Adrenal gland (tissue), 12 donors: ENCODE results near the gene NDUFA9. TPM values are rescaled to one million over a fixed set of nuclear protein-coding genes. Genes with fewer than 3 reads are reported as not detected.

Experiments used
- DNase-seq, 7 donors: peaks; one replicate each; pipeline ENCODE4 v3.0.0-alpha.2; 2019 to 2020
- H3K27ac ChIP-seq, 5 donors: fragments of 200-600 bp; sonication (generic) in 4 of 5; 1 replicate in 3 of 5; 2 replicates in 2 of 5; pipeline versions ENCODE4 v1.5.1 to v1.8.0; 2016 to 2020; ENCODE audit warnings: mild to moderate bottlenecking in 1 of 5
- H3K27me3 ChIP-seq: fragments of 200-600 bp; 2 replicates; pipeline ENCODE4 v1.8.0; 2021
- H3K36me3 ChIP-seq, 2 donors: fragments of 200-600 bp; replicated peaks in 1 of 2; 1 replicate in 1 of 2; 2 replicates in 1 of 2; pipeline versions ENCODE4 v1.5.1 to v1.8.0; 2018 to 2022
- H3K4me1 ChIP-seq, 2 donors: fragments of 200-600 bp; replicated peaks in 1 of 2; 1 replicate in 1 of 2; 2 replicates in 1 of 2; pipeline versions ENCODE4 v1.5.1 to v1.8.0; 2018 to 2021
- H3K4me3 ChIP-seq, 4 donors: fragments of 200-600 bp; sonication (generic) in 3 of 4; one replicate each; pipeline ENCODE4 v1.5.1; 2016 to 2018
- H3K9me3 ChIP-seq, 3 donors: fragments of 200-600 bp; sonication (generic) in 1 of 3; replicated peaks in 1 of 3; 1 replicate in 2 of 3; 2 replicates in 1 of 3; pipeline versions ENCODE4 v1.5.1 to v1.8.0; 2016 to 2021
- POLR2A ChIP-seq, 2 donors: fragments of 450-650 bp; IDR thresholded peaks; one replicate each; pipeline ENCODE4 v1.6.1; 2017; ENCODE audit warnings: antibody characterized with exemption in 2 of 2, mild to moderate bottlenecking in 2 of 2, moderate library complexity in 1 of 2
- whole genome bisulfite sequencing, 4 donors: extraction: QIAGEN DNeasy Blood & Tissue Kit in 2 of 4; methylation state at CpG; one replicate each; pipeline versions ENCODE4 v1.1.5 to v1.1.7; 2013 to 2017; 5-methylcytosine and 5-hydroxymethylcytosine counted together
- intact Hi-C, 2 donors: fragments of 100-400 bp; cut with DNase I; formaldehyde crosslinking; loops; one replicate each; pipeline versions ENCODE4 v1.14.1 to v1.15.0; 2022 to 2023
- polyA plus RNA-seq, 3 donors: library from polyadenylated mRNA; stranded (reverse); fragments of 200-250 nt in 2 of 3; fragments of 350-450 nt in 1 of 3; fragmentation: Illumina TruSeq in 1 of 3; extraction: RNeasy Lipid Tissue Mini Kit (QIAGEN cat#74804) in 1 of 3; gene quantifications; one replicate each; pipeline ENCODE4 v1.2.3, GENCODE V29; 2013 to 2014
- total RNA-seq, 9 donors: library from RNA; depleted of rRNA in 4 of 9; stranded (reverse); fragments of >200 nt in 4 of 9; fragments of 120-200 nt in 1 of 9; fragmentation: NEBNext Ultra II Directional in 1 of 9; extraction: Animal tissue kit (Norgen Biotek cat#: 25700) in 1 of 9; gene quantifications; one replicate each; pipeline versions ENCODE4 v1.1.0 to v1.2.4, GENCODE V29; 2013 to 2023
- TF ChIP-seq, protein P1 (sequence below), 6 experiments: fragments of 450-650 bp in 4 of 6; fragments of 200-600 bp in 2 of 6; sonication (generic) in 1 of 6; IDR thresholded peaks; 1 replicate in 5 of 6; 2 replicates in 1 of 6; pipeline versions ENCODE4 v1.5.1 to v1.8.0; 2016 to 2021; ENCODE audit warnings: antibody characterized with exemption in 6 of 6, mild to moderate bottlenecking in 2 of 6, moderate library complexity in 1 of 6
- donor health status: healthy with polysubstance abuse.
- donor health status: Bipolar disorder and iron deficiency.
- donor health status: DM: yes; HTN: yes; CAD: no.
- donor health status: DM: no; HTN: no; CAD: no.
- donor health status: DM: no; HTN: no; CAD: no.
- donor health status: DM: yes; HTN: yes; CAD: no.

The NDUFA9 gene
- total and polyA plus RNA-seq, 12 donors = 33.3 to 145 (median 82.7) TPM

DNA sequence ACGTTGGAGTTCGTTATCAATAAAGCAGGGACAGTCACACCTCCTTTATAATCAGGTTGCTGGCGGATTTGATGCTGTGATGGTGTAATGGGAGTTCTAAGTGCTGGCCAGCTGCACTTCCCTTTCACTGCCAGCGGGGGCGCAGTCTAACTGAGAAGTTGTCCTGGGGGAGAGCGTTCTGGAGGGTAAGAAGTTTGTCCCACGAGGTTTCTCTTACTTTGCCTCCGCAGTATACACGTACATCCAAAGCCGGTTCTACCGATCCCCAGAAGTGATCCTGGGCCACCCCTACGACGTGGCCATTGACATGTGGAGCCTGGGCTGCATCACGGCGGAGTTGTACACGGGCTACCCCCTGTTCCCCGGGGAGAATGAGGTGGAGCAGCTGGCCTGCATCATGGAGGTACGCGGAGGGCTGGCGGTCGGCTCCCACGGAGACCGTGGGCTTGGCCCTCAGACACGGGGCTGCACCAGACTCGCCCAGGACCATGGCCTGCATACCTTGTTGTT, 44.2 kb upstream of the NDUFA9 start:
- H3K9me3 ChIP-seq = no peaks in the 10 kb centered on the region
- H3K27me3 ChIP-seq = no peaks in the 10 kb centered on the region
- DNase-seq = peak; percentile 76 to 92 (median 84)
- intact Hi-C loops = no loop called here
- TF ChIP-seq POLR2A (IDR thresholded peaks at IDR 0.05) = peak in 1 of 2 donors; percentile 52
- TF ChIP-seq, protein P1, sequence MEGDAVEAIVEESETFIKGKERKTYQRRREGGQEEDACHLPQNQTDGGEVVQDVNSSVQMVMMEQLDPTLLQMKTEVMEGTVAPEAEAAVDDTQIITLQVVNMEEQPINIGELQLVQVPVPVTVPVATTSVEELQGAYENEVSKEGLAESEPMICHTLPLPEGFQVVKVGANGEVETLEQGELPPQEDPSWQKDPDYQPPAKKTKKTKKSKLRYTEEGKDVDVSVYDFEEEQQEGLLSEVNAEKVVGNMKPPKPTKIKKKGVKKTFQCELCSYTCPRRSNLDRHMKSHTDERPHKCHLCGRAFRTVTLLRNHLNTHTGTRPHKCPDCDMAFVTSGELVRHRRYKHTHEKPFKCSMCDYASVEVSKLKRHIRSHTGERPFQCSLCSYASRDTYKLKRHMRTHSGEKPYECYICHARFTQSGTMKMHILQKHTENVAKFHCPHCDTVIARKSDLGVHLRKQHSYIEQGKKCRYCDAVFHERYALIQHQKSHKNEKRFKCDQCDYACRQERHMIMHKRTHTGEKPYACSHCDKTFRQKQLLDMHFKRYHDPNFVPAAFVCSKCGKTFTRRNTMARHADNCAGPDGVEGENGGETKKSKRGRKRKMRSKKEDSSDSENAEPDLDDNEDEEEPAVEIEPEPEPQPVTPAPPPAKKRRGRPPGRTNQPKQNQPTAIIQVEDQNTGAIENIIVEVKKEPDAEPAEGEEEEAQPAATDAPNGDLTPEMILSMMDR (IDR thresholded peaks at IDR 0.05) = peak; percentile 90 to 99 (median 94)
- H3K4me3 ChIP-seq = peak overlapping the region; percentile 26 to 87 (median 36)
- H3K36me3 ChIP-seq = no peaks in the 10 kb centered on the region
- 0 to 4% (median 2%) methylated on average over 17 to 25 of the region's 25 CpGs for WGBS, 4 donors
- H3K27ac ChIP-seq = peak overlapping the region in 3 of 5 donors; percentile 41 to 82 (median 76)
- H3K4me1 ChIP-seq = peaks cover 9 to 23% of the 10 kb centered on the region in 2 donors

DNA sequence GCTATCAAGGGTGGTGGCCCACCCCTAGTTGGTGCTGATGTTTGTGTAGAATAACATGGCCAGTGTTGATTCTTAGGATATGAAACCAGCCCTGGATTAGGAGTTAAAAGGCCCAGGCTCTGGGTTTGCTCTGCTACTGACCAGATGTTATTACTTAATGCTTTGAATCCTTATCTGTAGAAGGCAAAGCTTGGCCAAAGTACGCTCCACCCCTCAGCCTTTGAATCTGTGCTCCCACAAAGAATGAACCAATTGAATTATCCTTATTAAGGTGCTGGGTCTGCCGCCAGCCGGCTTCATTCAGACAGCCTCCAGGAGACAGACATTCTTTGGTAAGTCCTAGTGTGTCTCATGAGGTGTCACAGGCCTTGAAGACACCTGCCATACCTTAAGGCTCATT, 41.9 kb upstream of the NDUFA9 start:
- Histone ChIP-seq H3K27me3 (no peaks in the 10 kb centered on the region), H3K27ac (no peak overlapping the region), H3K4me3 (no peak overlapping the region), H3K9me3 (no peaks in the 10 kb centered on the region), H3K36me3 (peaks cover 0 to 19% of the 10 kb centered on the region in 2 donors), H3K4me1 (peaks cover 9 to 23% of the 10 kb centered on the region in 2 donors)
- intact Hi-C loops = no loop called here
- TF ChIP-seq, protein P1 (IDR thresholded peaks at IDR 0.05) = no peak
- no peak for TF ChIP-seq POLR2A (IDR thresholded peaks at IDR 0.05)
- 73 to 96% (median 92%) methylated on average over 3 of the region's 3 CpGs for WGBS, 4 donors
- DNase-seq = peak in 1 of 7 donors; percentile 55

DNA sequence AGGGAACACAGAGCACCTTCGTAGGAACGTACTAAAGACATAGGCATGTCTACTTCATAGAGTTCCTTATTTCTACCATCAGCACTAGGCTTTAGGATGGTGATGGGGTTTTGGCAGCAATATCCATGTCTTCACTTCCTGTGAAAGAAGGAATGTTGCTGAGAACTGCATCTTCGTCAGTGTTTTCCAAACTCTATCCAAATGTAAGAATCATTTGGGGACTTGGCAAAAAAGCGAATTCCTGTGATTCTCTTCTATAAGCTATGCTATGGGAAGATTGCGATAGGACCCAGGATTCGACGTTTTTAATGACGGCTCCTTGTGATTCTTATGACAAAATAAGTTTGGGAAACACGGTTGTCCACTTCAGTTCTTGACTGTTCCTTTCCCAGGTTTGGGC, 39.8 kb upstream of the NDUFA9 start:
- no peaks in the 10 kb centered on the region for H3K27me3 ChIP-seq
- TF ChIP-seq POLR2A (IDR thresholded peaks at IDR 0.05) = no peak
- TF ChIP-seq, protein P1 (IDR thresholded peaks at IDR 0.05) = no peak
- no peak overlapping the region for H3K4me3 ChIP-seq
- 92 to 94% (median 92%) methylated on average over 9 of the region's 9 CpGs for WGBS, 4 donors
- DNase-seq = no peak
- intact Hi-C loops = no loop called here
- peaks cover 0 to 39% of the 10 kb centered on the region in 2 donors for H3K36me3 ChIP-seq
- peaks cover 9 to 23% of the 10 kb centered on the region in 2 donors for H3K4me1 ChIP-seq
- no peak overlapping the region for H3K27ac ChIP-seq
- no peaks in the 10 kb centered on the region for H3K9me3 ChIP-seq

DNA sequence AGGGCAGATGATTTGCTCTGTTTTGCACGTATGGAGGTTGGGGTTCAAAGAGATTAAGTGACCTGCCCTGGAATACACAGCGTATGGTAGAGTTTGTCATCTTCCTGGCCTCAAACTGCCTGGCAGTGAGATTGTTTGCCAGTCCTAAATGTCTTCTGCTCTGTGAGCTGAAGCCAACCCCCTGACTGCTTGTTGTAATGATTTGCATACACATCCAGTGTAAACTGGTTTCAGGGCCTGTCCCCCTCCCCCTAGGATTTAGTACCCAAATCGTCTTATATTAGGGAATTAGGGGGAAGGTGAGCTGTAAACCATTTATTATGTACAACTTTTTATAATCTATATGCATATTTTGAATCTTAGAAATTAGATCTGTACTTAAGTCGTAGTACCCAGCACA, 38.4 kb upstream of the NDUFA9 start:
- TF ChIP-seq, protein P1 (IDR thresholded peaks at IDR 0.05) = no peak
- TF ChIP-seq POLR2A (IDR thresholded peaks at IDR 0.05) = no peak
- Histone ChIP-seq H3K4me1 (peaks cover 6 to 22% of the 10 kb centered on the region in 2 donors), H3K27me3 (no peaks in the 10 kb centered on the region), H3K27ac (no peak overlapping the region), H3K9me3 (no peaks in the 10 kb centered on the region), H3K4me3 (no peak overlapping the region), H3K36me3 (peaks cover 0 to 51% of the 10 kb centered on the region in 2 donors)
- WGBS, 4 donors = 70 to 94% (median 78%) methylated on average over 3 to 4 of the region's 4 CpGs
- intact Hi-C loops = no loop called here
- DNase-seq = no peak
